K562 (cell line): ENCODE results near the gene PRXL2B. TPM values are rescaled to one million over a fixed set of nuclear protein-coding genes. Genes with fewer than 3 reads are reported as not detected.

Source experiments
- ATAC-seq: fragments of 200-7000 bp; cut with Tn5 transposase; 3 replicates; pipeline ENCODE4 v1.9.1; 2020; ENCODE audit warnings: moderate library complexity
- BruUV-seq: library from RNA; stranded (reverse); fragments of 400-500 nt; replicated peaks from 2 replicates; lab custom pipeline; 2021; lab: Mats Ljungman, UMichigan
- CTCF ChIA-PET: fragments of 300-600 bp; formaldehyde crosslinking; extraction: SDS; loops from one replicate; lab custom pipeline; 2021; ENCODE audit warnings: low intra/inter-chr PET ratio; lab: Yijun Ruan, JAX
- POLR2A ChIA-PET: fragments of 300-600, 350-650 bp; sonication (Branson Sonifier 250); formaldehyde crosslinking; extraction: SDS; loops from one replicate; lab custom pipeline; 2021; ENCODE audit warnings: antibody characterized with exemption, inconsistent platforms; lab: Yijun Ruan, JAX
- DNase-seq, 4 experiments: peaks; one replicate each; pipeline versions ENCODE4 v3.0.0 to v3.0.0-alpha.2; 2011 to 2018; ENCODE audit warnings: low spot score in 3 of 4, mixed read lengths in 3 of 4; ENCODE audit errors: extremely low read depth in 1 of 4
- FAIRE-seq: peaks from 2 replicates; lab custom pipeline; 2011; peaks lifted over from hg19 to GRCh38; lab: Jason Lieb, UNC
- H2AFZ ChIP-seq: 2 replicates; pipeline ENCODE4 v1.6.0; 2011; ENCODE audit warnings: low read depth, low read length, control low read depth, inconsistent platforms
- H3K27ac ChIP-seq: fragments of 200-600 bp; 3 replicates; pipeline ENCODE4 v1.8.0; 2011; ENCODE audit warnings: low read depth, mild to moderate bottlenecking, control low read depth, inconsistent platforms, low read length, moderate library complexity, mixed read lengths; ENCODE audit errors: extremely low read depth
- H3K27me3 ChIP-seq, 2 experiments: fragments of 300-600 bp in 1 of 2; 2 replicates in 1 of 2; 3 replicates in 1 of 2; pipeline versions ENCODE4 v1.6.0 to v1.8.0; 2011; ENCODE audit warnings: inconsistent platforms in 2 of 2, low read length in 2 of 2, mild to moderate bottlenecking in 1 of 2, mixed read lengths in 1 of 2, moderate library complexity in 1 of 2; ENCODE audit not compliant: control insufficient read depth in 2 of 2, insufficient read depth in 2 of 2
- H3K36me3 ChIP-seq: fragments of 300-600 bp; 3 replicates; pipeline ENCODE4 v1.8.0; 2011; ENCODE audit warnings: mild to moderate bottlenecking, low read length, inconsistent platforms; ENCODE audit not compliant: control insufficient read depth, insufficient read depth
- H3K4me1 ChIP-seq, 2 experiments: fragments of 200-600 bp in 1 of 2; replicated peaks in 1 of 2; 2 replicates in 1 of 2; 3 replicates in 1 of 2; pipeline versions ENCODE4 v1.5.1 to v1.8.0; 2011; ENCODE audit warnings: inconsistent platforms in 2 of 2, low read length in 2 of 2, mild to moderate bottlenecking in 1 of 2, mixed read lengths in 1 of 2, moderate library complexity in 1 of 2; ENCODE audit not compliant: control insufficient read depth in 2 of 2, insufficient read depth in 2 of 2
- H3K4me2 ChIP-seq: 2 replicates; pipeline ENCODE4 v1.6.1; 2011; ENCODE audit warnings: low read length, control low read depth, inconsistent platforms, mixed read lengths; ENCODE audit not compliant: insufficient read depth
- H3K4me3 ChIP-seq: fragments of 200-600 bp; sonication (generic), shearing (Covaris generic); 2 replicates; pipeline ENCODE4 v1.5.1; 2016; ENCODE audit warnings: control low read depth, inconsistent platforms
- H3K79me2 ChIP-seq: fragments of 200-600 bp; 3 replicates; pipeline ENCODE4 v1.8.0; 2011; ENCODE audit warnings: low read length, inconsistent platforms; ENCODE audit not compliant: control insufficient read depth, insufficient read depth
- H3K9ac ChIP-seq, 2 experiments: 2 replicates each; pipeline versions ENCODE4 v1.6.0 to v1.6.1; 2011; ENCODE audit warnings: low read depth in 2 of 2, low read length in 2 of 2, control low read depth in 1 of 2, inconsistent platforms in 1 of 2, mild to moderate bottlenecking in 1 of 2, mixed read lengths in 1 of 2; ENCODE audit not compliant: insufficient read depth in 1 of 2
- H3K9me1 ChIP-seq: one replicate; pipeline ENCODE4 v1.6.0; 2011; ENCODE audit warnings: inconsistent platforms, mild to moderate bottlenecking, low read length, moderate library complexity; ENCODE audit not compliant: control insufficient read depth, insufficient read depth
- H3K9me3 ChIP-seq: replicated peaks from 2 replicates; pipeline ENCODE4 v1.5.1; 2011; ENCODE audit warnings: low read depth, low read length, inconsistent platforms; ENCODE audit not compliant: control insufficient read depth, insufficient read depth
- H4K20me1 ChIP-seq: replicated peaks from 2 replicates; pipeline ENCODE4 v1.6.1; 2011; ENCODE audit warnings: low read length, inconsistent platforms, mixed read lengths; ENCODE audit not compliant: control insufficient read depth, insufficient read depth
- BCLAF1 ChIP-seq, 2 experiments: fragments of 450-650 bp in 1 of 2; IDR thresholded peaks; 2 replicates each; pipeline ENCODE4 v1.6.1; 2011 to 2017; ENCODE audit warnings: low read depth in 2 of 2, antibody characterized with exemption in 1 of 2, borderline replicate concordance in 1 of 2, low read length in 1 of 2, mild to moderate bottlenecking in 1 of 2, mixed read lengths in 1 of 2; ENCODE audit not compliant: control insufficient read depth in 1 of 2
- CBFB ChIP-seq: sonication (generic); formaldehyde crosslinking; IDR thresholded peaks from 2 replicates; pipeline ENCODE4 v1.4.0; 2020; ENCODE audit warnings: mild to moderate bottlenecking, missing genetic modification reagents
- CC2D1A ChIP-seq: fragments of 450-650 bp; IDR thresholded peaks from 2 replicates; pipeline ENCODE4 v1.6.1; 2017; ENCODE audit warnings: mild to moderate bottlenecking
- COPS2 ChIP-seq: fragments of 450-650 bp; conservative IDR thresholded peaks from 2 replicates; pipeline ENCODE4 v1.6.1; 2016; ENCODE audit warnings: mild to moderate bottlenecking, moderate library complexity
- ERF ChIP-seq: fragments of 450-650 bp; formaldehyde crosslinking; IDR thresholded peaks from 2 replicates; pipeline ENCODE4 v1.4.0; 2020; ENCODE audit warnings: mild to moderate bottlenecking, mixed read lengths
- ESRRB ChIP-seq: fragments of 250-450 bp; sonication (Bioruptor Pico); IDR thresholded peaks from 2 replicates; pipeline ENCODE4 v1.5.0; 2020; ENCODE audit warnings: mild to moderate bottlenecking, moderate library complexity, borderline replicate concordance
- GTF2A2 ChIP-seq: IDR thresholded peaks from 2 replicates; pipeline ENCODE4 v1.6.1; 2016; ENCODE audit warnings: mild to moderate bottlenecking, missing genetic modification characterization, missing compliant biosample characterization
- HLTF ChIP-seq: fragments of 450-650 bp; IDR thresholded peaks from 2 replicates; pipeline ENCODE4 v1.6.1; 2016
- MEF2A ChIP-seq: IDR thresholded peaks from 2 replicates; pipeline ENCODE4 v1.6.1; 2011; ENCODE audit warnings: low read depth, mild to moderate bottlenecking, low read length, moderate library complexity; ENCODE audit not compliant: control insufficient read depth
- MTA3 ChIP-seq: fragments of 450-650 bp; formaldehyde crosslinking; IDR thresholded peaks from 2 replicates; pipeline ENCODE4 v1.6.1; 2017; ENCODE audit warnings: mild to moderate bottlenecking, borderline replicate concordance
- NFIX ChIP-seq: fragments of 250-450 bp; sonication (Bioruptor Pico); IDR thresholded peaks from 2 replicates; pipeline ENCODE4 v1.4.0; 2020; ENCODE audit warnings: low read depth, mild to moderate bottlenecking, moderate library complexity
- PCBP2 ChIP-seq: fragments of 200-400 bp; formaldehyde crosslinking; IDR thresholded peaks from 2 replicates; pipeline ENCODE4 v1.6.1; 2018; ENCODE audit warnings: low read length, low read depth, mild to moderate bottlenecking, moderate library complexity; ENCODE audit not compliant: poor library complexity, severe bottlenecking
- PURB ChIP-seq: sonication (generic); formaldehyde crosslinking; IDR thresholded peaks from 2 replicates; pipeline ENCODE4 v1.9.0; 2021; ENCODE audit warnings: low read depth, mild to moderate bottlenecking, missing genetic modification reagents
- RBM39 ChIP-seq: fragments of 200-400 bp; formaldehyde crosslinking; optimal IDR thresholded peaks from 2 replicates; pipeline ENCODE3; 2018; ENCODE audit warnings: low read depth, low read length
- SAFB ChIP-seq: fragments of 200-400 bp; formaldehyde crosslinking; IDR thresholded peaks from 2 replicates; pipeline ENCODE4 v1.6.1; 2017; ENCODE audit warnings: low read depth, low read length, borderline replicate concordance
- SAFB2 ChIP-seq: fragments of 200-400 bp; formaldehyde crosslinking; IDR thresholded peaks from 2 replicates; pipeline ENCODE4 v1.6.1; 2018; ENCODE audit warnings: borderline replicate concordance, low read length, low read depth, moderate library complexity; ENCODE audit not compliant: severe bottlenecking
- TSC22D4 ChIP-seq: fragments of 450-650 bp; IDR thresholded peaks from 2 replicates; pipeline ENCODE4 v1.6.1; 2016; ENCODE audit warnings: missing genetic modification characterization, missing biosample characterization, control low read depth
- WGBS: fragments of 100-300 bp; shearing (Covaris generic); methylation state at CpG from one replicate; pipeline ENCODE4 v1.1.6; 2016; ENCODE audit warnings: low coverage, mixed read lengths; ENCODE audit not compliant: insufficient coverage; ENCODE audit errors: missing lambda C conversion rate; 5-methylcytosine and 5-hydroxymethylcytosine counted together
- in situ Hi-C: fragments of 300-500 bp; cut with MboI; formaldehyde crosslinking; loops from 4 replicates; pipeline ENCODE4 v1.15.0; 2018; ENCODE audit warnings: inconsistent platforms, mixed read lengths
- intact Hi-C: fragments of 100-400 bp; cut with micrococcal nuclease; formaldehyde crosslinking; loops from 2 replicates; pipeline ENCODE4 v1.14.2; 2022
- polyA plus RNA-seq, 8 experiments: library from polyadenylated mRNA; depleted of rRNA in 4 of 8; stranded (reverse) in 5 of 8; unstranded in 3 of 8; fragments of >200 nt; fragmentation: Nextera tagmentation in 2 of 8; fragmentation: Illumina TruSeq in 1 of 8; extraction: Ambion mirVana in 2 of 8; extraction: Trizol in 1 of 8; gene quantifications; 2 replicates each; pipeline versions ENCODE4 v1.2.1 to v1.2.3, GENCODE V29; 2011 to 2014; ENCODE audit warnings: inconsistent platforms in 1 of 8, missing spikeins in 1 of 8
- total RNA-seq, 7 experiments: library from RNA; depleted of rRNA in 6 of 7; stranded (reverse); fragments of >200 nt in 6 of 7; fragmentation: Illumina TruSeq in 2 of 7; extraction: Trizol in 2 of 7; gene quantifications; 2 replicates each; pipeline versions ENCODE4 v1.2.1 to v1.2.3, GENCODE V29; 2011 to 2021; ENCODE audit warnings: low replicate concordance in 1 of 7

The PRXL2B gene
- total and polyA plus RNA-seq, 9 of the 15 experiments (the other 6 are each of a cell fraction or from before 2014, with no cell fraction given), result 0.99 to 25.3 (median 11.8) TPM

- TF ChIP-seq TSC22D4, result no peak
- TF ChIP-seq SAFB, result no peak
- TF ChIP-seq SAFB2, result no peak
- no peak for TF ChIP-seq PURB (CRISPR knock-in tag)
These were observed 25.3 kb downstream of the PRXL2B start (continued) for GRCh38 chr1:2611621-2612437.

GRCh38 chr1:2612591-2613365, 26.2 kb downstream of the PRXL2B start:
- intact Hi-C loops, result no loop called here
- Histone ChIP-seq H3K27ac (no peak overlapping the region), H2AFZ (no peak overlapping the region), H3K4me2 (no peak overlapping the region), H3K4me3 (no peak overlapping the region), H3K27me3 (peaks cover 8 to 29% of the 10 kb centered on the region in 2 experiments), H3K4me1 (peaks cover 0 to 32% of the 10 kb centered on the region in 2 experiments; a peak in 2 of 5 replicates), H4K20me1 (no peaks in the 10 kb centered on the region; the same call in 1 of the 2 replicates), H3K9ac (no peak overlapping the region; a peak in 1 of 4 replicates), H3K79me2 (no peaks in the 10 kb centered on the region), H3K9me1 (no peaks in the 10 kb centered on the region), H3K9me3 (no peaks in the 10 kb centered on the region; the same call in 1 of the 2 replicates), H3K36me3 (no peaks in the 10 kb centered on the region)
- FAIRE-seq, result no peak
- ChIA-PET POLR2A (interaction anchor here (1.8 kb wide), 1 partner anchor 27 kb away, joined by 5 read pairs; no protein-coding TSS in a partner anchor), CTCF (no interaction called here)
- no peak for DNase-seq
- WGBS, result 0% methylated on average over 11 of the region's 11 CpGs
- in situ Hi-C loops, result no loop called here
- no TSS peak for BruUV-seq
- ATAC-seq, result no peak
- TF ChIP-seq MEF2A, result no peak
- TF ChIP-seq COPS2, result no peak
- TF ChIP-seq RBM39, result no peak
- TF ChIP-seq NFIX, result no peak
- no peak for TF ChIP-seq CC2D1A
- TF ChIP-seq ESRRB (CRISPR knock-in tag), result no peak
- TF ChIP-seq HLTF, result no peak
- no peak for TF ChIP-seq ERF (CRISPR knock-in tag)
- no peak for TF ChIP-seq CBFB (CRISPR knock-in tag)
- no peak for TF ChIP-seq BCLAF1 (IDR thresholded peaks at IDR 0.05; ENCODE audit: borderline replicate concordance in 1 of 2, control insufficient read depth in 1 of 2, low read depth in 2 of 2, low read length in 1 of 2)
- no peak for TF ChIP-seq PCBP2
- TF ChIP-seq GTF2A2 (tag), result no peak
- no peak for TF ChIP-seq MTA3
